Measurements from ENCODE around the gene SUPT6H. TPM values are rescaled to one million over a fixed set of nuclear protein-coding genes. Genes with fewer than 3 reads are reported as not detected.

SUPT6H gene
- total RNA-seq, 2 experiments from 2014 or later: 81.4 to 87.1 TPM

DNA sequence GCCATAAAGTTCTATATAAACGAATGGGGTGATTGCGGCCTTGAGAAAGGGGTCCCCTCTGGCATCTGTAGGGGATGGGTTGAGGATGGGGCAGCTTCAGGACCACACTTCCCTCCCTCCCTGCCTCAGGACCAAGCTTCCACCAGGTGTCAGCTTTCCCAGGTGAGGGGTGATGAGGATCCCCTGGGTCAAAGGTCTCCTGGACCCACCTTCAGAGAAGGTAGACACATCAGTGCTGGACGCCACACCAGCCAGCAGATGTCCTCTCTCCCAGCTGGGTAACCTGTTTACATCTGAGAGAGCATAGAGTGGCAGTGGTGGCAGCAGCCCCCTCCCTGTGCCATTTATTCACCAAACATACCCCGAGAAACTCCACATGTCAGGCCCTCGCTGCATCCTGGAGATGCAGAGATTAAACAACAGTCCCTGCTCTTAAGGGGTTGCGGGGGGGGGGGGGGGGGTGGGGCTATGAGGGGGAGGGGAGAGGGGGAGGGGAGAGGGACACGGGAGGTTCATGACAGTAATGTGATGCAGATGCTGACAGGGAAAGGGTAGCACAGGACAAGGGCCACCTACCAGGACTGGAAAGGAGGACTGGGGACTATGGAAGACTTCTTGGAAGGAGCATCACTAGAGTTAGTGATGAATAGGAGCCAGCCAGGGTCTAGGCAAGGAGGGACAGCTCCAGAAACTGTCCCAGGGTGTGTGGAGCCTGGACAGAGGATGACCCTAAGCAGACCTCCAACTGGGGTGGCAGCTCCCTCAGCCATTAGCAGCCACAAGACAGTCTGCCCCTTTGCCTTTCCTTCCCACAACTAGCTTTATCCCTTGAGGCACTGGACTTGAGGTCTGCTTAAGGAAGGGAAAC, 44.7 kb downstream of the SUPT6H start:
- H3K4me3 Mint-ChIP-seq: no peak overlapping the region
- no peaks in the 10 kb centered on the region for H3K9me3 Mint-ChIP-seq
- H3K36me3 Mint-ChIP-seq: peaks cover 3% of the 10 kb centered on the region
- no peak overlapping the region for H3K27ac Mint-ChIP-seq
- no peaks in the 10 kb centered on the region for H3K27me3 Mint-ChIP-seq
- no peak for ATAC-seq (ENCODE audit: low read depth)
- peaks cover 13% of the 10 kb centered on the region for H3K4me1 Mint-ChIP-seq
- no peak for DNase-seq
- POLR2A ChIA-PET: interaction anchor here (0.7 to 1.2 kb wide), 3 partner anchors 13 to 101 kb away, joined by 3 to 5 read pairs (median 3); partner anchors contain the start of genes RPL23A, SDF2 and SUPT6H

DNA sequence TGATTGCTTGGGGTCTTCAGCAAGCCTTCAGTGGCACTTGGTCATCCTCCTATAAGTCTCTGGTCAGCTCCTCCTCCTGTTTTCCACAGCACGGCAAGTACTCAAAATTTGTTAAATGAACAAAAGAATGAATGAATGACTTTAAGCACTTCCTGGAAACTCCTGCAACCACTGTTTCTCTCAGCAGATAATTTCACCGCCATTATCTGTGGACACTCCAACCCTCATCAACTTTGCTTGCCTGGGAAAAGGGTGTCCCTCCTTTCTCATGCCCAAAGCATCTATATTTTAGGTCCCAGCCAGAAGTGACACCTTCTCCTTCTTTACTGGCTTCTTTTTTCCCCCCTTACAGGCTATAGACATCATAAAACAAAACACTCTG, 45.3 kb downstream of the SUPT6H start:
- no peaks in the 10 kb centered on the region for H3K9me3 Mint-ChIP-seq
- no peaks in the 10 kb centered on the region for H3K27me3 Mint-ChIP-seq
- POLR2A ChIA-PET: interaction anchor here (0.7 to 1.1 kb wide), 2 partner anchors 12 to 102 kb away, joined by 3 to 5 read pairs; partner anchors contain the start of gene RPL23A
- peaks cover 3% of the 10 kb centered on the region for H3K36me3 Mint-ChIP-seq
- no peak for DNase-seq
- no peak for ATAC-seq (ENCODE audit: low read depth)
- no peak overlapping the region for H3K4me3 Mint-ChIP-seq
- no peak overlapping the region for H3K27ac Mint-ChIP-seq
- H3K4me1 Mint-ChIP-seq: peaks cover 16% of the 10 kb centered on the region

DNA sequence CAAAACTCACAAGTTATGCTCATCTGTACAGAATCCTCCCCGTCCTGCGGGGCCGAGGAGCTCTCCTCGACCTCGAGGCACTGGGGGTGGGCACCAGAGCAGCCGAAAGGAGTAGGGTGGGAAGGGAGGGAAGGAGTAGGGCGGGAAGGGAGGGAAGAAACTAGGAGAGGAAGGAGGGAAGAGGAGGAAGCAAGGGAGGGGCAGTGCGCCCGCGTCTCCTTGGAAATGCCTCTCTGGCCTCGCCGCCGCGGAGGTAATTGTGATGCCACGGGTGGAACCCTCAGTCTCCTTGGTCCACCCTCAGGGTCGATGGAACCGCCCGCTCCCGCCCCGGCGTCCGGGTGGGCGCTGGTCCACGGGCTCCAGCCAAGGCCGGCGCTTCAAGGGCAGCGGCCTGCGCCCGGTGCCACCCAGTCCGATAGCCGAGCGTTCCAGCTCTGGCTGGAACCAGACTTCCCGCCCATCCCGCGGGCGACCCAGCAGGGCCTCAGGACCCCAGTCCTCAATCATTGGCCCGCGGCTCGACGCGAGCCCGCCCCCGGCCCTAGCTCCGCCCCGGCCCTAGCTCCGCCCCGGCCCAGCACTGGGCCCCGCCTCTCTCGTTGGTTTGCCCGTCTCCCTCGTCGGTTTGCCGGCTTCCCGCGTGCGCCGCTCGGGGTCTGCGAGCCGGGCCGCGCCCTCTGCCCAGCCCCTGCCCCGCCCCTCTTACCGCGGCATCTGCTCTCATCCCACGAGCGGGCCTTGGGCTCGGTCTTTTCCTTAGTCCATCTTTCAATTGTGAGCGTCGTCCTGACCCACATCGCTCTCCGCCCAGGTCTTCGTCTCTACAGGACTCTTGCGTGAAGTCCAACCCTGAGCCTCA, 49.1 kb downstream of the SUPT6H start:
- peaks cover 6% of the 10 kb centered on the region for H3K36me3 Mint-ChIP-seq
- POLR2A ChIA-PET: interaction anchor here (0.6 to 3.3 kb wide), 20 partner anchors 9 to 241 kb away, joined by 3 to 50 read pairs (median 5); partner anchors contain the start of genes ALDOC, BLTP2, FLOT2 and NEK8
- H3K27ac Mint-ChIP-seq: peak overlapping the region; percentile 99
- DNase-seq (peak; percentile 96), ATAC-seq (ENCODE audit: low read depth) (peak; percentile 84)
- H3K27me3 Mint-ChIP-seq: peaks cover 17% of the 10 kb centered on the region
- H3K9me3 Mint-ChIP-seq: no peaks in the 10 kb centered on the region
- peaks cover 21% of the 10 kb centered on the region for H3K4me1 Mint-ChIP-seq
- H3K4me3 Mint-ChIP-seq: peak overlapping the region; percentile 95

DNA sequence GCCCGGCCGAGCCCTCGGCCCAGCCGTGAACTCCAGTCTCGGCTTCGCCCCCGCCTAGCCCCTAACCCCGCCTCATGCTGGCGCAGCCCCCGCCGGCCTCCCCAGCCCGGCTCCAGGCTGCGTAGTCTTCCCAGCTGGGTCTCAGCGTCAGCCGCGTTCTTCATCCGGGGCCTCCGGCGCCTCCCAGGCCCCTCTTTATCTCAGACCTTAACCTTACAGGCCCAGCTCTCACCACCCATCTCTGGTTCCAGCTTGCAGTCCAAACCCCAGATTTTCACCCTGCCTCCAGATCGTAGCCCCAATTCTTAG, 49.7 kb downstream of the SUPT6H start, which contains the start of gene PROCA1:
TSS of gene PROCA1 (minus strand) at position 166 of the 309 bp plus-strand sequence. CDS start 228 bp downstream, outside the sequence.
- no peak for DNase-seq
- H3K4me1 Mint-ChIP-seq: peaks cover 21% of the 10 kb centered on the region
- ATAC-seq (ENCODE audit: low read depth): peak; percentile 43
- POLR2A ChIA-PET: interaction anchor here (0.6 to 3.3 kb wide), 17 partner anchors 10 to 240 kb away, joined by 3 to 50 read pairs (median 5); partner anchors contain the start of genes ALDOC, BLTP2, FLOT2 and NEK8
- no peaks in the 10 kb centered on the region for H3K9me3 Mint-ChIP-seq
- peaks cover 6% of the 10 kb centered on the region for H3K36me3 Mint-ChIP-seq
- H3K27ac Mint-ChIP-seq: peak within 1 kb of the TSS; percentile 99
- H3K27me3 Mint-ChIP-seq: peaks cover 22% of the 10 kb centered on the region
- peak within 1 kb of the TSS; percentile 95 for H3K4me3 Mint-ChIP-seq

DNA sequence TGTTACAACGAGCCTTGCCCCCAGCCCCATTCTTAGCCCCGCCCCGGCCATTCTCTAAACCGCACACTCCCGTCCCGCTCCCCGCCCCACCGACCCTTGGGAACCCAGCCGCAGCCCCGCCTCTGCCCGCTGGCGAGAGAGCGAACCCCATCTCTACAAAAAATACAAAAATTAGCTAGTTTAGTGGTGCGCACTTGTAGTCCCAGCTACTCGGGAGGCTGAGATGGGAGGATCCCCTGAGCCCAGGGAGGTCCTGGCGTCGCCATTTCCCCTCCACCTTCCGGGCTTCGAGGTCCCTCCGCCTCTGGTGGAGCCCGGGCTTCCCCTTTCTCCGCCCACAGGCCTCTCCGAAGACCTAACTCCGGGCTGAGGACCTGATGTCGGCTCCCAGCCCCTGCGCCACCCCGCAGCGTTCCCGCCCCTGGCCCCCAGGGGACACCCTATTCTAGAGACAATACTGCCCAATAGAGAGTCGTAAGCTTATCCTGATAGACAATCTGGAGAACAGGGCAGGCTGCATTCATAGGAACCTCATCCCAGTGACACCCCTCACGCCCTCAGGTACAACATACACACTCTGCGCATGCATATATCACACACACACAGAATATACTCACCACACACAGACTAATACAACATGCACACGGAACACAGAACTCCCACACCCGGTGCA, 50.2 kb downstream of the SUPT6H start:
- peaks cover 20% of the 10 kb centered on the region for H3K4me1 Mint-ChIP-seq
- peaks cover 22% of the 10 kb centered on the region for H3K27me3 Mint-ChIP-seq
- POLR2A ChIA-PET: interaction anchor here (0.6 to 3.3 kb wide), 13 partner anchors 9 to 239 kb away, joined by 3 to 50 read pairs (median 6); partner anchors contain the start of genes ALDOC, BLTP2, FLOT2 and NEK8
- H3K4me3 Mint-ChIP-seq: peak overlapping the region; percentile 95
- H3K27ac Mint-ChIP-seq: peak overlapping the region; percentile 99
- ATAC-seq (ENCODE audit: low read depth) (peak; percentile 51), DNase-seq (peak; percentile 70)
- peaks cover 6% of the 10 kb centered on the region for H3K36me3 Mint-ChIP-seq
- H3K9me3 Mint-ChIP-seq: no peaks in the 10 kb centered on the region

DNA sequence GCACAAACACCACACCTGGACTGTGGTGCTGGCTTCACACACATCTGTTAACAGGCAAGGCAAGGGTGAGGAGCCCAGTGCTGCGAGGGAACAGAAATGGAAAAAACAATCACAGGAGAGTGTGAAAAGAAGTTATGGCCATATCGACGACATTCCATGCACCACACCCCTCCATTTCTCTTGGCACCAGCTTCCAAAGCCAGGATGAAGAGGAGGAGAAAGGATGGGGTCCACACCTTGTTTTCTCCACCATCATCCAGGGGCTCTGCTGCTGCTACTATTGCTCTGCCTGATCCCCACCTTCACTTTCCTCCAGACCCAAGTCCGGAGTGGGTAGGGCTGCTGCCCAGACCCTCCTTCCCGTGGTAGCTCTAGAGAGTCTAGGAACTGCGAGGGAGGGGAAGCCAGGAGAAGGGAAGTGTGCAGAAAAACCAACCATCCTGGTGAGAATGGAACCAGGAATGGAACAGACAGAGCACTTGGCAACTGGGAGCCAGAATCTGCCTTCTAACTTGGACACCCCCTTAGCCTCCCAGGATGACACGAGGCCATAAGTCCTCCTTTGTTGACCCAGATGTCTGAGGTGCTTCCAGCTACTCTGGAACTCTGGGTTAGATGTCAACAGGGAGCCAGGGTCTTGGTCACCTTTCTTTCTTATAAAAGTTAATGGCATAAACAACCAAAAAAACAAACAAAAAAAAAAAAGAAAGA, 50.9 kb downstream of the SUPT6H start:
- Mint-ChIP-seq H3K36me3 (peaks cover 6% of the 10 kb centered on the region), H3K4me3 (peak overlapping the region; percentile 95), H3K4me1 (peaks cover 19% of the 10 kb centered on the region), H3K27me3 (peaks cover 23% of the 10 kb centered on the region), H3K9me3 (no peaks in the 10 kb centered on the region), H3K27ac (peak overlapping the region; percentile 99)
- ATAC-seq (ENCODE audit: low read depth): no peak
- POLR2A ChIA-PET: interaction anchor here (0.6 to 3.3 kb wide), 7 partner anchors 8 to 137 kb away, joined by 3 to 50 read pairs (median 9); partner anchors contain the start of genes ALDOC, BLTP2, NEK8 and RPL23A
- no peak for DNase-seq

DNA sequence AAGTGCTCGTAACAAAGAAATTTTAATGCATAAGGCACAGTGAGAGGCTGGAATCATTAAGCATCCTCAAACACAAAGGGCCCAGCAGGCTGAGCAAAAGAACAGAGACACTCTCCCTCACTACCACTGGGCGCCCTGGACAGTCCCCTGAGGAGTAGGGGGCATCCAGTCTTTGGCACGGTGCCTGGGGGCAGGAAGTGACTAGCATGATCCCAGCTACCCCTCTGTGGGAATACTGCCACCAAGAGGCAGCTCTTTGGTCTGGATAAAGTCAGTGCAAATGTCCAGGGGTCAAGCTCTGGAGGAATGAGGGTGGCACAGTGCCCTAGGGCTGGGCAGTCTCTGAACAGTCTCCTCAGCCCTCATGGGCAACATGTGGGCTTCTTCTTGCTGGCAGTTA, 52.3 kb downstream of the SUPT6H start:
- POLR2A ChIA-PET: no interaction called here
- no peaks in the 10 kb centered on the region for H3K9me3 Mint-ChIP-seq
- H3K4me3 Mint-ChIP-seq: no peak overlapping the region
- DNase-seq (no peak), ATAC-seq (ENCODE audit: low read depth) (no peak)
- H3K4me1 Mint-ChIP-seq: peaks cover 22% of the 10 kb centered on the region
- no peak overlapping the region for H3K27ac Mint-ChIP-seq
- H3K36me3 Mint-ChIP-seq: peaks cover 2% of the 10 kb centered on the region
- peaks cover 30% of the 10 kb centered on the region for H3K27me3 Mint-ChIP-seq

DNA sequence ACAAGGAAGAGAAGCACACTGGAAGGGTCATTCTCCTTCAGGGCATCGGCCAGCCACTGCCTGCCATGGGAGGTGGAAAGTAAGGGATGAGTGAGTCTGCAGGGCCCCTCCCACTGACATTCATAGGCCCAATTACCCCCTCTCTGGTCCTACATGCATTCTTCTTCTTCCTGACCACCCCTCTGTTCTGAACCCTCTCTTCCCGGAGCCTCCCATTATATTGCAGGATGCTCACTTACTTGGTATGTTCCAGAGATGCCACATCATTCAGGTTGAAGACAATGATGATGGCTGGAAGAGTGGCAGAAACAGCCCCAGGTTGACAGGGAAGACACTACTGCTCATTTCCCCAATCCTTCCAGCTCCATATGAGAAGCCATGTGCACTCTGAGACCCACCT, 53.2 kb downstream of the SUPT6H start:
- Mint-ChIP-seq H3K4me1 (peaks cover 23% of the 10 kb centered on the region), H3K4me3 (no peak overlapping the region)

DNA sequence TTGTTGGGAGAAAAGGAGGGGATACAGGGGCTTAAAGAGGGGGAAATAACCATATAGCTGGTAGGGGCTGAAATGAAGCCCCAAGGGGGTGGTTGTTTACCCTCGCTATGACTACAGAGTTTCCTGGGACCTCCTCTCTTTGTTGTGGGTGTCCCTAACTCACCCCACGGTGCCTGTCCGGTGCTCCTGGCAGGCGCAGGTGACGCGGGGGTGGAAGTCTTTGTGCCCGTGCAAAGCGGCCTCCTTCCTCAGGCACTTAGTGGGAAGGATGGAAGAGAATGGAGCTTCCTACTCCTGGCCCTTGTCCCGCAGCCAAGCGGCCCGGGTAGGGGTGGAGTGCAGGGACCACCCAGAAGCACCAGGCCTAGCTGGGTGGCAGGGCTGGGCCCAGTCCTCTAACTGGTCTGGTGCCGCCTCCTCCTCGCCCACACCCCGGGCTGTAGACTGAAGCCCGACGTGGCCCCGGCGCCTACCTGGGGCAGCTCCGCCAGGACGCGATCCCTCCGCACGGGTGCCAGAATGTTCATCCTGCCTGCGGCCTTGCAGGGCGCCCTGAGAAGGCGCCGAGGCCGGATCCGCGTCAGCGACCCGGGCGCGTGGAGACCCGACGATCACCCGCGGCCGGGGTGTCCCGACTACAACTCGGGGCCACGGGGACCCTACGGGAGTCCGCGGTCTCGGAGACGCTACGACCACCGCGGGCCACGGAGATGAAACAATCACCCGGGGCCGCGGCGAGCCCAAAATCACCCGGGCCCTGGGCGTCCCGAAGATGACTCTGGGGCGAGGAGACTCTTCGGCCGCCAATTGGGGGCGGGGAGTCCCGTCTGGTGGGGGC, 55.0 kb downstream of the SUPT6H start:
- Mint-ChIP-seq H3K4me1 (peaks cover 23% of the 10 kb centered on the region), H3K4me3 (no peak overlapping the region), H3K27ac (no peak overlapping the region), H3K27me3 (peaks cover 30% of the 10 kb centered on the region), H3K9me3 (no peaks in the 10 kb centered on the region), H3K36me3 (peaks cover 22% of the 10 kb centered on the region)
- ATAC-seq (ENCODE audit: low read depth): no peak
- DNase-seq: no peak
- POLR2A ChIA-PET: no interaction called here

More for the DNA sequence above, 53.2 kb downstream of the SUPT6H start:
- no peaks in the 10 kb centered on the region for H3K9me3 Mint-ChIP-seq
- DNase-seq (no peak), ATAC-seq (ENCODE audit: low read depth) (no peak)
- H3K27me3 Mint-ChIP-seq: peaks cover 30% of the 10 kb centered on the region
- peaks cover 6% of the 10 kb centered on the region for H3K36me3 Mint-ChIP-seq
- POLR2A ChIA-PET: interaction anchor here (0.7 kb wide), 1 partner anchor 13 kb away, joined by 3 read pairs; no protein-coding TSS in a partner anchor
- no peak overlapping the region for H3K27ac Mint-ChIP-seq

DNA sequence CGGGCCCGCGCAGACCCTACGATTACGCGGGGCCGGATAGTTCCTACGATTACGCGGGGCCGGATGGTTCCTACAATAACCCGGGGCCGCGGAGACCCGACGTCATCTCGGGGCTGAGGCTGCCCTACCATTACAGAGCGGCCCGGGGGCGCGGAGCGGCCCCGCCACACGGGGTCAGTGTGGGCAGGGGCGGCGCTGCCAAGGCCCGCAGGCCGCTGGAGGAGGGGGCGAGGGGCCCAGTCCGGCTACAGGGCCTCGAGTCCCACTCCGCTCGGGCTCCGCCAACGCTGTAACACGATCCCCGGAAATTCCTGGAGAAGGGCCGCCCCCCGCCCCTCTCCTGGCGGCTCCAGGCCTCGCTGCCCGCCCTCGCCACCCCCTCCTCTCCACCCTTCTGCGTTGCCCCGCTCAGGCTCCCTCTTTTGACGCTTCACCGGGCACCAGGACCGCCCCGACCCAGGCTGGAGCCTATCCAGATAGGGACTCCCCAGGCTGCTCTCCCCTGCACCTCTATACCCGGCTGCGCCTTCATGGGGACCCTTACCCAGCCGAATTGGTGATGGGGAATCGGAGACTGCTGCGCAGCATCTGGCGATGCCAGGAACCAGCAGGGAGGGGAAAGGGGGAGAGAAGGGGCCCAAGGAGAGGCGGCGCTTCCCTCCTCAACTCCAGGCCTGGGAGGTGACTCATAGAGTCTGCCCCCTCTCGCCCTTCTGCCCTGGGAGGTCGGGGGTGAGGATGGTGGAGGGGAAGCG, 55.8 kb downstream of the SUPT6H start, which contains the start of gene RAB34:
TSS of gene RAB34 (minus strand) at position 291 of the 755 bp plus-strand sequence. CDS start 602 bp downstream, outside the sequence.
- Mint-ChIP-seq H3K9me3 (no peaks in the 10 kb centered on the region), H3K27ac (peak within 1 kb of the TSS; percentile 47), H3K27me3 (peaks cover 30% of the 10 kb centered on the region), H3K4me1 (peaks cover 23% of the 10 kb centered on the region), H3K4me3 (peak within 1 kb of the TSS; percentile 70), H3K36me3 (peaks cover 21% of the 10 kb centered on the region)
- no peak for ATAC-seq (ENCODE audit: low read depth)
- no peak for DNase-seq
- POLR2A ChIA-PET: no interaction called here
